Peyer's patch (tissue), 4 donors: Measurements from ENCODE around the gene PIGT.

Experiments
- POLR2A ChIP-seq, 2 donors: fragments of 450-650 bp; IDR thresholded peaks; one replicate each; pipeline ENCODE4 v1.5.1; 2017; ENCODE audit warnings: antibody characterized with exemption in 2 of 2, mild to moderate bottlenecking in 2 of 2, moderate library complexity in 2 of 2
- TF ChIP-seq, protein P1 (sequence below), 6 experiments: fragments of 450-650 bp in 4 of 6; fragments of 200-600 bp in 2 of 6; sonication (generic) in 1 of 6; IDR thresholded peaks; one replicate each; pipeline ENCODE4 v1.5.1; 2017 to 2019; ENCODE audit warnings: antibody characterized with exemption in 6 of 6, mild to moderate bottlenecking in 3 of 6, moderate library complexity in 1 of 6

DNA sequence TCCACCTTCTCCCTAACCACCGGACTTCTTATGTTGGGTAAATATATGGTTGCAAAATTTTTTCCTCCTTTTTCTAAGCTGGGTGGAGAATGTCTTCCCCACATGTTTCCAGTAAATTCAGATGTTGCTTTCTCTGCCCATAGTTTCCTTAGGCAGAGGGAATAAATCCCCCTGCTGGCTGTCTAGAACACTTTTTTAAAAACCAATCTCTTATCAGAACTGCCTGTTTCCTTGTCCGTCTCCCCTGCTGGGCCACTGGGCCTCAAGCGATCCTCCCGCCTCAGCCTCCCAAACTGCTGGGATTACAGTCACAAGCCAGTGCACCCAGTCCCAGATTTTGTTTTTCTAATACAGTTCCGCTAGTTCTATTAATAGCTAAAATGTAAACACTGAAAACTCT is 43.7 kb downstream of the PIGT start:
- TF ChIP-seq, protein P1, sequence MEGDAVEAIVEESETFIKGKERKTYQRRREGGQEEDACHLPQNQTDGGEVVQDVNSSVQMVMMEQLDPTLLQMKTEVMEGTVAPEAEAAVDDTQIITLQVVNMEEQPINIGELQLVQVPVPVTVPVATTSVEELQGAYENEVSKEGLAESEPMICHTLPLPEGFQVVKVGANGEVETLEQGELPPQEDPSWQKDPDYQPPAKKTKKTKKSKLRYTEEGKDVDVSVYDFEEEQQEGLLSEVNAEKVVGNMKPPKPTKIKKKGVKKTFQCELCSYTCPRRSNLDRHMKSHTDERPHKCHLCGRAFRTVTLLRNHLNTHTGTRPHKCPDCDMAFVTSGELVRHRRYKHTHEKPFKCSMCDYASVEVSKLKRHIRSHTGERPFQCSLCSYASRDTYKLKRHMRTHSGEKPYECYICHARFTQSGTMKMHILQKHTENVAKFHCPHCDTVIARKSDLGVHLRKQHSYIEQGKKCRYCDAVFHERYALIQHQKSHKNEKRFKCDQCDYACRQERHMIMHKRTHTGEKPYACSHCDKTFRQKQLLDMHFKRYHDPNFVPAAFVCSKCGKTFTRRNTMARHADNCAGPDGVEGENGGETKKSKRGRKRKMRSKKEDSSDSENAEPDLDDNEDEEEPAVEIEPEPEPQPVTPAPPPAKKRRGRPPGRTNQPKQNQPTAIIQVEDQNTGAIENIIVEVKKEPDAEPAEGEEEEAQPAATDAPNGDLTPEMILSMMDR (IDR thresholded peaks at IDR 0.05): no peak
- TF ChIP-seq POLR2A (IDR thresholded peaks at IDR 0.05): no peak
